ENCODE measurements around the gene ACVR1.

Gene ACVR1

DNA sequence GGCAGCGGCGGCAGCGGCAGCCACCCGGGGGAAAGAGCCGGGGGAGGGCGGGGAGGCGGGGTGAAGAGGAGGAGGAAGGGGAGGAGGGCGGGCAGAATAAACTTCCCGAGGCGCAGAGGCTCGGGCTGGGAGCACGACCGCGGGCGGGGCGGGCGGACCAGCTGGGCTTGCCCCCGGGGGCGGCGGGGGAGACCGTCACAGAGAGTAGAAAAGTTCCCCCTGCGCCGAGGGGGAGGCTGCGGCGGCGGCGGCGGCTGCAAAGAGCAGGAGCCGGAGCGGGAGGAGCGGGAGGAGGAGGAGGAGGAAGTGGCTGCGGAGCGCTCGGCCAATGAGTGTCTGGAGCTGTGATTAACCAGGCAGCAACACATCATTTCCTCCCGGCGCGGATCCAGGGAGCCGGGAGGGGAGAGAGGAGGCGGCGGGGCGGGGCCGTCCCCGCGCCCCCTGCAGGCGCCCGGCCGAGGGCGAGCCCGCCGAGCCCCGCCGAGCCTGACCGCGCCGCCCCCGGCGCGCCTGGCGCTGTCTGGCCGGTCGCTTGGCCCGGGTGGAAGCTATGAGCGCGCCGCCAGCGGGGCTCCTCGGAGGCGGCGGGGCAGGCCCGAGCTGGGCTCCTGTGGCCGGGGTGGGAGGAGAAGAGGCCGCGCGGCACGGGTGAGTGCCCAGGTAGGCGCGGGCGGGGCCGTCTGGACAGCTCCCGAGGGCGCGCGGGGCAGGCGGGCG is at the start of gene ACVR1:
Gene ACVR1, minus strand, starts transcription at position 265 of the 720 bp plus-strand sequence. CDS start 76,837 bp downstream, outside the sequence.
- Histone ChIP-seq H3K4me3 (ENCODE audit: low read length) (peak within 1 kb of the TSS; percentile 78), H3K36me3 (ENCODE audit: control insufficient read depth, low read length) (no peaks in the 10 kb centered on the region), H3K9me3 (ENCODE audit: control insufficient read depth, insufficient read depth, low read length) (no peaks in the 10 kb centered on the region), H3K27ac (ENCODE audit: low read depth, low read length) (peak within 1 kb of the TSS; percentile 57), H3K4me2 (ENCODE audit: low read length) (peak within 1 kb of the TSS; percentile 95), H3K4me1 (ENCODE audit: control insufficient read depth, low read length) (peaks cover 18% of the 10 kb centered on the region), H3K27me3 (ENCODE audit: control insufficient read depth, low read length) (no peaks in the 10 kb centered on the region), H3K9me2 (replicated peaks; ENCODE audit: control insufficient read depth, low read length) (no peaks in the 10 kb centered on the region), H4K20me1 (ENCODE audit: control insufficient read depth, insufficient read depth, low read depth, low read length) (no peaks in the 10 kb centered on the region), H3K79me2 (ENCODE audit: control insufficient read depth, low read length) (peaks cover 17% of the 10 kb centered on the region), H3F3A (ENCODE audit: control insufficient read depth, insufficient read depth) (no peaks in the 10 kb centered on the region)
- TF ChIP-seq, protein P1, sequence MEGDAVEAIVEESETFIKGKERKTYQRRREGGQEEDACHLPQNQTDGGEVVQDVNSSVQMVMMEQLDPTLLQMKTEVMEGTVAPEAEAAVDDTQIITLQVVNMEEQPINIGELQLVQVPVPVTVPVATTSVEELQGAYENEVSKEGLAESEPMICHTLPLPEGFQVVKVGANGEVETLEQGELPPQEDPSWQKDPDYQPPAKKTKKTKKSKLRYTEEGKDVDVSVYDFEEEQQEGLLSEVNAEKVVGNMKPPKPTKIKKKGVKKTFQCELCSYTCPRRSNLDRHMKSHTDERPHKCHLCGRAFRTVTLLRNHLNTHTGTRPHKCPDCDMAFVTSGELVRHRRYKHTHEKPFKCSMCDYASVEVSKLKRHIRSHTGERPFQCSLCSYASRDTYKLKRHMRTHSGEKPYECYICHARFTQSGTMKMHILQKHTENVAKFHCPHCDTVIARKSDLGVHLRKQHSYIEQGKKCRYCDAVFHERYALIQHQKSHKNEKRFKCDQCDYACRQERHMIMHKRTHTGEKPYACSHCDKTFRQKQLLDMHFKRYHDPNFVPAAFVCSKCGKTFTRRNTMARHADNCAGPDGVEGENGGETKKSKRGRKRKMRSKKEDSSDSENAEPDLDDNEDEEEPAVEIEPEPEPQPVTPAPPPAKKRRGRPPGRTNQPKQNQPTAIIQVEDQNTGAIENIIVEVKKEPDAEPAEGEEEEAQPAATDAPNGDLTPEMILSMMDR (IDR thresholded peaks at IDR 0.05; ENCODE audit: low read depth, low read length, poor library complexity, severe bottlenecking) = no peak
- TF ChIP-seq EZH2phosphoT487 (IDR thresholded peaks at IDR 0.05; ENCODE audit: borderline replicate concordance, low read length) = no peak

DNA sequence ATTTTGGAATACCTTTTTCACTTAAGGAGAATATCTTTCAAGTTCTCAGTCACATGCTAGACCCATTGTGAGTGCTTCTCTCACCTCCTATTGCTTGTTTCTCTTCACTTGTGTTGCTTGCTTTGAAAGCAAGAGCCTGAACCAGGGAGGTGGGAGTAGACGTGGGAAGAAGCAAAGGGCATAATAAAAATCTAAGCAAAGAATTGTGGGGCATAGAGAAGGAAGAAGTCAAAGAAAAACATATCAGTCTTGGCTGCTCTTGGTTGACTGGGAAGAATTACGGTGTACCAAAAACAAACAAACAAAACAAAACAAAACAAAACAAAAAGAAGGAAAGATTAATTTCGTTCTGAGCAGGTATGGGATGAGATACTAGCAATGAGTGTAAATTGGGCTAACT is 48.9 kb upstream of the ACVR1 start:
- Histone ChIP-seq H3K27me3 (ENCODE audit: control insufficient read depth, low read length) (no peaks in the 10 kb centered on the region), H3K27ac (ENCODE audit: low read depth, low read length) (no peak overlapping the region), H3F3A (ENCODE audit: control insufficient read depth, insufficient read depth) (no peaks in the 10 kb centered on the region), H3K4me2 (ENCODE audit: low read length) (no peak overlapping the region), H4K20me1 (ENCODE audit: control insufficient read depth, insufficient read depth, low read depth, low read length) (no peaks in the 10 kb centered on the region), H3K4me1 (ENCODE audit: control insufficient read depth, low read length) (no peaks in the 10 kb centered on the region), H3K9me2 (replicated peaks; ENCODE audit: control insufficient read depth, low read length) (no peaks in the 10 kb centered on the region), H3K4me3 (ENCODE audit: low read length) (no peak overlapping the region), H3K9me3 (ENCODE audit: control insufficient read depth, insufficient read depth, low read length) (no peaks in the 10 kb centered on the region), H3K36me3 (ENCODE audit: control insufficient read depth, low read length) (no peaks in the 10 kb centered on the region), H3K79me2 (ENCODE audit: control insufficient read depth, low read length) (no peaks in the 10 kb centered on the region)
- TF ChIP-seq EZH2phosphoT487 (IDR thresholded peaks at IDR 0.05; ENCODE audit: borderline replicate concordance, low read length) = no peak
- TF ChIP-seq, protein P1 (IDR thresholded peaks at IDR 0.05; ENCODE audit: low read depth, low read length, poor library complexity, severe bottlenecking) = no peak

DNA sequence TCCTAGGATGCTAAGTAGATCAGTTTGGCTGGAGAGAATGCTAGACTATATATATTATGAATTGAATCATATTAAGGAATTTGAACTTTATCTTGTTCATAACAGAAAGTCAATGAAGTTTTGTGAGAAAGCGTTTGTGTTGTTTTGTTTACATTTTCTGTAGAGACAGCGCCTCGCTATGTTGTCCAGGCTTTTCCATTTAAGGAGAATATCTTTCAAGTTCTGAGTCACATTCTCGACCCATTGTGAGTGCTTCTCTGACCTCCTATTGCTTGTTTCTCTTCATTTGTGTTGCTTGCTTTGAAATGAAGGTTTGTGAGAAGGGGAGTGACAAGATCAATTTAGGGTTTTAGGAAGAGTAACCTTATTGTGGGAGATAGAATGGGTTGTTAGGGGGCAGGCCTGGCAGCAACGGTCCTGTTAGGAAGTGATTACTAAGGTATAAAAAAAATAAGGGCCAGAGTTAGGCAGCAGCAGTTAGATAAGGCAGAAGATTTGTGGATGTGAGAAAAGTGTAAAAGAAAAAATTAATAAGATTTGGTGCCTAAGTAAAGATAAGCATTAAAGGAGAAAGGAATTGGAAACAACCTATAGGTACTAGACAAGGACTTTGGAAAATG is 47.6 kb upstream of the ACVR1 start:
- no peaks in the 10 kb centered on the region for H3K9me2 ChIP-seq (replicated peaks; ENCODE audit: control insufficient read depth, low read length)
- H3K9me3 ChIP-seq (ENCODE audit: control insufficient read depth, insufficient read depth, low read length) = no peaks in the 10 kb centered on the region
- no peak overlapping the region for H3K4me2 ChIP-seq (ENCODE audit: low read length)
- H3K79me2 ChIP-seq (ENCODE audit: control insufficient read depth, low read length) = no peaks in the 10 kb centered on the region
- no peaks in the 10 kb centered on the region for H4K20me1 ChIP-seq (ENCODE audit: control insufficient read depth, insufficient read depth, low read depth, low read length)
- H3K4me1 ChIP-seq (ENCODE audit: control insufficient read depth, low read length) = no peaks in the 10 kb centered on the region
- no peak overlapping the region for H3K27ac ChIP-seq (ENCODE audit: low read depth, low read length)
- no peaks in the 10 kb centered on the region for H3K36me3 ChIP-seq (ENCODE audit: control insufficient read depth, low read length)
- no peak for TF ChIP-seq EZH2phosphoT487 (IDR thresholded peaks at IDR 0.05; ENCODE audit: borderline replicate concordance, low read length)
- TF ChIP-seq, protein P1 (IDR thresholded peaks at IDR 0.05; ENCODE audit: low read depth, low read length, poor library complexity, severe bottlenecking) = no peak
- H3K4me3 ChIP-seq (ENCODE audit: low read length) = no peak overlapping the region
- H3K27me3 ChIP-seq (ENCODE audit: control insufficient read depth, low read length) = no peaks in the 10 kb centered on the region
- no peaks in the 10 kb centered on the region for H3F3A ChIP-seq (ENCODE audit: control insufficient read depth, insufficient read depth)
